Measurements from ENCODE around the gene AHR.
"Not testable (repeated sequence)": the region's sequence is repeated elsewhere in the genome, so short reads cannot be mapped to it uniquely, and the experiment has no call there.

AHR gene

GRCh38 chr7:17339952-17340351 is 41.5 kb downstream of the AHR start:
- no peak for DNase-seq (ENCODE audit: low read depth)

- DNase-seq (ENCODE audit: low read depth) = no peak
These were observed 42.2 kb downstream of the AHR start for GRCh38 chr7:17340655-17341054.

GRCh38 chr7:17342756-17343155 is 44.3 kb downstream of the AHR start:
- no peak for DNase-seq (ENCODE audit: low read depth)

GRCh38 chr7:17347401-17347800 is 48.9 kb downstream of the AHR start:
- DNase-seq (ENCODE audit: low read depth) = no peak

GRCh38 chr7:17348932-17349331 is 50.5 kb downstream of the AHR start:
- not testable (repeated sequence) for DNase-seq (ENCODE audit: low read depth)

- DNase-seq (ENCODE audit: low read depth) = not testable (repeated sequence)
These were observed 51.9 kb downstream of the AHR start for GRCh38 chr7:17350321-17350720.

GRCh38 chr7:17353650-17354419 is 55.4 kb downstream of the AHR start:
- not testable (repeated sequence) for DNase-seq (ENCODE audit: low read depth)

GRCh38 chr7:17354473-17354872 is 56.0 kb downstream of the AHR start:
- DNase-seq (ENCODE audit: low read depth) = no peak

- DNase-seq (ENCODE audit: low read depth) = no peak
These were observed 56.6 kb downstream of the AHR start for GRCh38 chr7:17355050-17355449.

GRCh38 chr7:17357952-17358351 is 59.5 kb downstream of the AHR start:
- no peak for DNase-seq (ENCODE audit: low read depth)

- DNase-seq (ENCODE audit: low read depth) = no peak
These were observed 61.2 kb downstream of the AHR start for GRCh38 chr7:17359610-17360009.

- DNase-seq (ENCODE audit: low read depth) = no peak
These were observed 64.1 kb downstream of the AHR start for GRCh38 chr7:17362439-17363105.

GRCh38 chr7:17364671-17365070 is 66.2 kb downstream of the AHR start:
- no peak for DNase-seq (ENCODE audit: low read depth)

GRCh38 chr7:17365775-17366174 is 67.3 kb downstream of the AHR start:
- no peak for DNase-seq (ENCODE audit: low read depth)

- no peak for DNase-seq (ENCODE audit: low read depth)
These were observed 69.0 kb downstream of the AHR start for GRCh38 chr7:17367502-17367901.

- DNase-seq (ENCODE audit: low read depth) = no peak
These were observed 70.5 kb downstream of the AHR start for GRCh38 chr7:17368856-17369524.

- DNase-seq (ENCODE audit: low read depth) = no peak
These were observed 71.4 kb downstream of the AHR start for GRCh38 chr7:17369691-17370426.

- no peak for DNase-seq (ENCODE audit: low read depth)
These were observed 72.6 kb downstream of the AHR start for GRCh38 chr7:17370901-17371585.

- DNase-seq (ENCODE audit: low read depth) = no peak
These were observed 73.4 kb downstream of the AHR start for GRCh38 chr7:17371671-17372524.

- DNase-seq (ENCODE audit: low read depth) = no peak
These were observed 75.7 kb downstream of the AHR start for GRCh38 chr7:17374157-17374556.

GRCh38 chr7:17374654-17375053 is 76.2 kb downstream of the AHR start:
- no peak for DNase-seq (ENCODE audit: low read depth)

Data from activated T-cell treated with anti-CD3 and anti-CD28 coated beads for 48 hours (primary cell).